Endothelial cell of umbilical vein (primary cell): ENCODE data around the gene CLDN8. TPM values are rescaled to one million over a fixed set of nuclear protein-coding genes. Genes with fewer than 3 reads are reported as not detected.

Experiments
- BruUV-seq: library from RNA; stranded (reverse); fragments of 400-500 nt; replicated peaks from 2 replicates; lab custom pipeline; 2021; lab: Mats Ljungman, UMichigan
- CTCF ChIA-PET: fragments of 300-600, 350-600 bp; sonication (Branson Sonifier 250); formaldehyde crosslinking; loops from one replicate; lab custom pipeline; 2021; ENCODE audit warnings: antibody characterized with exemption, inconsistent platforms; lab: Charles Lee
- POLR2A ChIA-PET: fragments of 300-600, 350-600 bp; sonication (Branson Sonifier 250); formaldehyde crosslinking; loops from one replicate; lab custom pipeline; 2021; ENCODE audit warnings: antibody characterized with exemption, inconsistent platforms; lab: Charles Lee
- DNase-seq: peaks from one replicate; pipeline ENCODE4 v3.0.0-alpha.2; 2011; ENCODE audit warnings: low read depth, low spot score
- FAIRE-seq: peaks from 2 replicates; lab custom pipeline; 2011; peaks lifted over from hg19 to GRCh38; lab: Jason Lieb, UNC
- H2AFZ ChIP-seq: 2 replicates; pipeline ENCODE4 v1.6.0; 2012; ENCODE audit warnings: low read depth, low read length, control low read depth, inconsistent platforms
- H3K27ac ChIP-seq: 2 replicates; pipeline ENCODE4 v1.5.1; 2011; ENCODE audit warnings: low read depth, mild to moderate bottlenecking, control low read depth, low read length, moderate library complexity; ENCODE audit not compliant: insufficient read depth
- H3K27me3 ChIP-seq, 2 experiments: 2 replicates each; pipeline versions ENCODE4 v1.6.0 to v1.6.1; 2011; ENCODE audit warnings: low read length in 2 of 2, mixed read lengths in 1 of 2; ENCODE audit not compliant: control insufficient read depth in 2 of 2, insufficient read depth in 2 of 2
- H3K36me3 ChIP-seq, 2 experiments: 2 replicates in 1 of 2; 3 replicates in 1 of 2; pipeline ENCODE4 v1.5.1; 2011; ENCODE audit warnings: low read length in 2 of 2, mild to moderate bottlenecking in 1 of 2, moderate library complexity in 1 of 2; ENCODE audit not compliant: control insufficient read depth in 2 of 2, insufficient read depth in 2 of 2; ENCODE audit errors: extremely low read depth in 1 of 2
- H3K4me1 ChIP-seq: 3 replicates; pipeline ENCODE4 v1.5.1; 2011; ENCODE audit warnings: mild to moderate bottlenecking, low read length; ENCODE audit not compliant: control insufficient read depth, insufficient read depth; ENCODE audit errors: extremely low read depth
- H3K4me2 ChIP-seq: 2 replicates; pipeline ENCODE4 v1.6.1; 2011; ENCODE audit warnings: low read length, control low read depth, mixed read lengths; ENCODE audit not compliant: insufficient read depth
- H3K4me3 ChIP-seq, 3 experiments: fragments of 200-600 bp in 1 of 3; sonication (generic), shearing (Covaris generic) in 1 of 3; replicated peaks in 1 of 3; 2 replicates each; pipeline ENCODE4 v1.5.1; 2011 to 2016; ENCODE audit warnings: control low read depth in 3 of 3, low read length in 3 of 3, mild to moderate bottlenecking in 2 of 3, inconsistent platforms in 1 of 3, low read depth in 1 of 3, moderate library complexity in 1 of 3; ENCODE audit not compliant: insufficient read depth in 1 of 3
- H3K79me2 ChIP-seq: 2 replicates; pipeline ENCODE4 v1.6.0; 2012; ENCODE audit warnings: low read length, inconsistent platforms; ENCODE audit not compliant: control insufficient read depth, insufficient read depth
- H3K9ac ChIP-seq: replicated peaks from 2 replicates; pipeline ENCODE3; 2011; ENCODE audit warnings: low read length, control low read depth; ENCODE audit not compliant: insufficient read depth; ENCODE audit errors: extremely low read depth
- H3K9me1 ChIP-seq: replicated peaks from 3 replicates; pipeline ENCODE4 v1.6.0; 2011; ENCODE audit warnings: mild to moderate bottlenecking, low read length; ENCODE audit not compliant: control insufficient read depth, insufficient read depth; ENCODE audit errors: extremely low read depth
- H3K9me3 ChIP-seq: replicated peaks from 2 replicates; pipeline ENCODE4 v1.5.1; 2012; ENCODE audit warnings: low read length, inconsistent platforms; ENCODE audit not compliant: control insufficient read depth, insufficient read depth
- H4K20me1 ChIP-seq: replicated peaks from 2 replicates; pipeline ENCODE3; 2011; ENCODE audit warnings: mild to moderate bottlenecking, low read length; ENCODE audit not compliant: control insufficient read depth, insufficient read depth; ENCODE audit errors: extremely low read depth
- EZH2 ChIP-seq: IDR thresholded peaks from 2 replicates; pipeline ENCODE4 v1.6.1; 2012; ENCODE audit warnings: borderline replicate concordance, low read depth, mild to moderate bottlenecking, moderate library complexity, low read length, inconsistent platforms; ENCODE audit not compliant: severe bottlenecking
- FOS ChIP-seq: IDR thresholded peaks from 2 replicates; pipeline ENCODE4 v1.6.1; 2011; ENCODE audit warnings: mild to moderate bottlenecking, low read length, moderate library complexity, borderline replicate concordance; ENCODE audit not compliant: insufficient read depth
- GATA2 ChIP-seq: IDR thresholded peaks from 2 replicates; pipeline ENCODE4 v1.7.0; 2011; ENCODE audit warnings: low read depth, mild to moderate bottlenecking, moderate library complexity, mixed read lengths, low read length; ENCODE audit not compliant: insufficient read length, insufficient read depth
- JUN ChIP-seq: IDR thresholded peaks from 2 replicates; pipeline ENCODE4 v1.6.1; 2011; ENCODE audit warnings: borderline replicate concordance, low read depth; ENCODE audit not compliant: insufficient read length, insufficient read depth
- MYC ChIP-seq: IDR thresholded peaks from one replicate; pipeline ENCODE4 v1.6.1; 2011; ENCODE audit warnings: mild to moderate bottlenecking, low read depth, low read length
- POLR2A ChIP-seq: IDR thresholded peaks from 2 replicates; pipeline ENCODE4 v1.6.1; 2012; ENCODE audit warnings: low read depth, mild to moderate bottlenecking, control low read depth, low read length
- POLR2AphosphoS5 ChIP-seq: IDR thresholded peaks from 2 replicates; pipeline ENCODE4 v1.6.1; 2012; ENCODE audit warnings: low read depth, mild to moderate bottlenecking, control low read depth, low read length, moderate library complexity; ENCODE audit not compliant: insufficient read depth
- dilution Hi-C: fragments of 300-500 bp; cut with MboI; formaldehyde crosslinking; loops from one replicate; pipeline ENCODE4 v1.15.0; 2019; ENCODE audit warnings: low sequenced_read_pairs; ENCODE audit not compliant: extremely low pct_ligation_motif_present
- intact Hi-C: fragments of 100-400 bp; cut with micrococcal nuclease; formaldehyde crosslinking; loops from one replicate; pipeline ENCODE4 v1.10.0; 2022
- polyA plus RNA-seq, 4 experiments: library from polyadenylated mRNA; depleted of rRNA in 3 of 4; stranded (reverse) in 3 of 4; unstranded in 1 of 4; fragments of >200 nt; gene quantifications; 2 replicates each; pipeline versions ENCODE4 v1.2.1 to v1.2.3, GENCODE V29; 2011 to 2012; ENCODE audit warnings: missing spikeins in 1 of 4
- total RNA-seq: library from RNA; stranded (reverse); gene quantifications from 2 replicates; pipeline ENCODE4 v1.2.3, GENCODE V29; 2021
- TF ChIP-seq, protein P1 (sequence below), 2 donors: IDR thresholded peaks; 1 replicate in 1 of 2; 2 replicates in 1 of 2; pipeline ENCODE4 v1.5.1; 2011; ENCODE audit warnings: low read length in 2 of 2, mild to moderate bottlenecking in 2 of 2, moderate library complexity in 2 of 2, control low read depth in 1 of 2, inconsistent platforms in 1 of 2, low read depth in 1 of 2; ENCODE audit not compliant: insufficient read depth in 1 of 2; ENCODE audit errors: extremely low read depth in 1 of 2
- TF ChIP-seq, protein P2 (sequence below): IDR thresholded peaks from 2 replicates; pipeline ENCODE4 v1.6.1; 2011; ENCODE audit not compliant: insufficient read depth, insufficient read length

Gene CLDN8
- total and polyA plus RNA-seq, 2 donors (not counting 3 experiments of a cell fraction or from before 2014, with no cell fraction given): not detected

DNA sequence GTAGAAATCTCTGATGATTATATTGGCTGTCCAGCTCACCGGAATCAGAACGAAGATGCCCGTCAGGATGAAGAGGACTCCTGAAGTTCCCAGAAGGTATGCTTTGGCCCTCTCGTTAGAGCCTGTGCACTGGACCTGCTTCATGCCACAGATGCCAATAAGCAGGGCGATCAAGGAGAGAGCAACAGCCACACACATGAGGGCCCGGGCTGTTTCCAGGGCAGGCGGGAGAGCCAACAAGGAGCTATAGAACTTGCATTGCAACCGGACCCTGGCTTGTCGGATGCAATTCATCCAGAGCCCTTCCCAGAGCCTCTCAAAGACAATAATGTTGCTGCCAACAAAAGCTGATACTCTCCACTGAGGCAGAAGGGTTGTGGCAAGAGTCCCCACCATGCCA is 49.7 kb downstream of the CLDN8 start:
- Histone ChIP-seq H3K4me1 (no peaks in the 10 kb centered on the region), H3K36me3 (no peaks in the 10 kb centered on the region), H3K27ac (no peak overlapping the region), H3K9ac (no peak overlapping the region), H3K79me2 (no peaks in the 10 kb centered on the region), H3K9me1 (no peaks in the 10 kb centered on the region), H4K20me1 (no peaks in the 10 kb centered on the region), H3K4me2 (no peak overlapping the region), H3K4me3 (no peak overlapping the region), H3K9me3 (peaks cover 4% of the 10 kb centered on the region), H2AFZ (no peak overlapping the region), H3K27me3 (no peaks in the 10 kb centered on the region)
- FAIRE-seq (no peak), DNase-seq (no peak)
- ChIA-PET CTCF (no interaction called here), POLR2A (no interaction called here)
- TF ChIP-seq POLR2AphosphoS5: no peak
- no peak for TF ChIP-seq JUN
- TF ChIP-seq MYC: no peak
- TF ChIP-seq EZH2: no peak
- no peak for TF ChIP-seq GATA2
- no peak for TF ChIP-seq POLR2A
- TF ChIP-seq, protein P1, sequence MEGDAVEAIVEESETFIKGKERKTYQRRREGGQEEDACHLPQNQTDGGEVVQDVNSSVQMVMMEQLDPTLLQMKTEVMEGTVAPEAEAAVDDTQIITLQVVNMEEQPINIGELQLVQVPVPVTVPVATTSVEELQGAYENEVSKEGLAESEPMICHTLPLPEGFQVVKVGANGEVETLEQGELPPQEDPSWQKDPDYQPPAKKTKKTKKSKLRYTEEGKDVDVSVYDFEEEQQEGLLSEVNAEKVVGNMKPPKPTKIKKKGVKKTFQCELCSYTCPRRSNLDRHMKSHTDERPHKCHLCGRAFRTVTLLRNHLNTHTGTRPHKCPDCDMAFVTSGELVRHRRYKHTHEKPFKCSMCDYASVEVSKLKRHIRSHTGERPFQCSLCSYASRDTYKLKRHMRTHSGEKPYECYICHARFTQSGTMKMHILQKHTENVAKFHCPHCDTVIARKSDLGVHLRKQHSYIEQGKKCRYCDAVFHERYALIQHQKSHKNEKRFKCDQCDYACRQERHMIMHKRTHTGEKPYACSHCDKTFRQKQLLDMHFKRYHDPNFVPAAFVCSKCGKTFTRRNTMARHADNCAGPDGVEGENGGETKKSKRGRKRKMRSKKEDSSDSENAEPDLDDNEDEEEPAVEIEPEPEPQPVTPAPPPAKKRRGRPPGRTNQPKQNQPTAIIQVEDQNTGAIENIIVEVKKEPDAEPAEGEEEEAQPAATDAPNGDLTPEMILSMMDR (IDR thresholded peaks at IDR 0.05; ENCODE audit: extremely low read depth in 1 of 2, insufficient read depth in 1 of 2, low read depth in 1 of 2, low read length in 2 of 2): no peak
- TF ChIP-seq, protein P2, sequence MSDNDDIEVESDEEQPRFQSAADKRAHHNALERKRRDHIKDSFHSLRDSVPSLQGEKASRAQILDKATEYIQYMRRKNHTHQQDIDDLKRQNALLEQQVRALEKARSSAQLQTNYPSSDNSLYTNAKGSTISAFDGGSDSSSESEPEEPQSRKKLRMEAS: no peak
- TF ChIP-seq FOS: no peak
- dilution Hi-C loops (no loop called here), intact Hi-C loops (no loop called here)
- no TSS peak for BruUV-seq
